ENCODE data around the gene TMEM183A. TPM values are rescaled to one million over a fixed set of nuclear protein-coding genes. Genes with fewer than 3 reads are reported as not detected.

Gene TMEM183A
- total RNA-seq, 1 experiment from 2014 or later: 82.8 TPM

- DNase-seq (ENCODE audit: low spot score): no peak
These were observed 38.8 kb downstream of the TMEM183A start for GRCh38 chr1:203045821-203046594.

- DNase-seq (ENCODE audit: low spot score): no peak
These were observed 39.9 kb downstream of the TMEM183A start for GRCh38 chr1:203046984-203047630.

- DNase-seq (ENCODE audit: low spot score): no peak
These were observed 40.9 kb downstream of the TMEM183A start for GRCh38 chr1:203048086-203048485.

- no peak for DNase-seq (ENCODE audit: low spot score)
These were observed 41.4 kb downstream of the TMEM183A start for GRCh38 chr1:203048555-203049051.

- no peak for DNase-seq (ENCODE audit: low spot score)
These were observed 41.9 kb downstream of the TMEM183A start for GRCh38 chr1:203049077-203049476.

- no peak for DNase-seq (ENCODE audit: low spot score)
These were observed 42.5 kb downstream of the TMEM183A start for GRCh38 chr1:203049576-203050180.

- no peak for DNase-seq (ENCODE audit: low spot score)
These were observed 43.7 kb downstream of the TMEM183A start for GRCh38 chr1:203050826-203051225.

- no peak for DNase-seq (ENCODE audit: low spot score)
These were observed 44.7 kb downstream of the TMEM183A start for GRCh38 chr1:203051841-203052324.

GRCh38 chr1:203052601-203053000 is 45.4 kb downstream of the TMEM183A start:
- DNase-seq (ENCODE audit: low spot score): no peak

GRCh38 chr1:203054184-203054583 is 47.0 kb downstream of the TMEM183A start:
- no peak for DNase-seq (ENCODE audit: low spot score)

- no peak for DNase-seq (ENCODE audit: low spot score)
These were observed 47.5 kb downstream of the TMEM183A start for GRCh38 chr1:203054642-203055041.

GRCh38 chr1:203055161-203055799 is 48.1 kb downstream of the TMEM183A start:
- DNase-seq (ENCODE audit: low spot score): no peak

- no peak for DNase-seq (ENCODE audit: low spot score)
These were observed 48.8 kb downstream of the TMEM183A start for GRCh38 chr1:203056012-203056411.

- DNase-seq (ENCODE audit: low spot score): no peak
These were observed 49.3 kb downstream of the TMEM183A start for GRCh38 chr1:203056516-203056915.

GRCh38 chr1:203057911-203058675 is 50.9 kb downstream of the TMEM183A start:
- DNase-seq (ENCODE audit: low spot score): no peak

- DNase-seq (ENCODE audit: low spot score): no peak
These were observed 51.4 kb downstream of the TMEM183A start for GRCh38 chr1:203058676-203058935.

GRCh38 chr1:203059485-203059884 is 52.3 kb downstream of the TMEM183A start:
- no peak for DNase-seq (ENCODE audit: low spot score)

GRCh38 chr1:203060115-203060514 is 52.9 kb downstream of the TMEM183A start:
- DNase-seq (ENCODE audit: low spot score): no peak

GRCh38 chr1:203063287-203063686 is 56.1 kb downstream of the TMEM183A start:
- no peak for DNase-seq (ENCODE audit: low spot score)

GRCh38 chr1:203065191-203065590 is 58.0 kb downstream of the TMEM183A start:
- no peak for DNase-seq (ENCODE audit: low spot score)

GRCh38 chr1:203065986-203066385 is 58.8 kb downstream of the TMEM183A start:
- no peak for DNase-seq (ENCODE audit: low spot score)

- DNase-seq (ENCODE audit: low spot score): no peak
These were observed 59.8 kb downstream of the TMEM183A start for GRCh38 chr1:203066965-203067364.

Data from H4 (cell line).